Superior temporal gyrus (tissue), 1 donor: Measurements from ENCODE around the gene UFC1.

ENCODE experiments used
- DNase-seq: peaks from one replicate; pipeline ENCODE4 v3.0.0-alpha.2; 2016; ENCODE audit errors: extremely low spot score

UFC1 gene

GRCh38 chr1:161133220-161133740 lies 20.5 kb upstream of the UFC1 start:
- DNase-seq, result no peak

- DNase-seq, result no peak
These were observed 15.9 kb upstream of the UFC1 start for GRCh38 chr1:161137881-161138280.

- no peak for DNase-seq
These were observed 15.3 kb upstream of the UFC1 start for GRCh38 chr1:161138431-161138830.

DNA sequence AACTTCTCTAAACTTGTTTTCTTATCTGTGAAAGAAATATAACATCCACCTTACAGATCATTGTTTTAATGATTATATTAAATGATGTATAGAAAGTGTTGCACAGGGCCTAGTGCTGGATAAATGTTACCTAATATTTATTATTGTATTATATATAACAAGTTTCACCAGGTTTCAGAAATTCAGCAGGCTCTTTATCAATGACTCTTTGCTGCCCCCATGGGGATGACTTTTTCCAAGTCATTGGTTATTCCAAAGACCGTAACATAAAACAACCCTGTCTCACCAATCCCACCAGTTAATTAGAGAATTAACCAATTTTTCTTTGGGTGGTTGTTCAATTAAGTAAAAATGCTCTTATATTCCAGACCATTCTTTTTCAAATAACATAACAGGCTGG lies 14.0 kb upstream of the UFC1 start:
- DNase-seq, result peak; percentile 68

DNA sequence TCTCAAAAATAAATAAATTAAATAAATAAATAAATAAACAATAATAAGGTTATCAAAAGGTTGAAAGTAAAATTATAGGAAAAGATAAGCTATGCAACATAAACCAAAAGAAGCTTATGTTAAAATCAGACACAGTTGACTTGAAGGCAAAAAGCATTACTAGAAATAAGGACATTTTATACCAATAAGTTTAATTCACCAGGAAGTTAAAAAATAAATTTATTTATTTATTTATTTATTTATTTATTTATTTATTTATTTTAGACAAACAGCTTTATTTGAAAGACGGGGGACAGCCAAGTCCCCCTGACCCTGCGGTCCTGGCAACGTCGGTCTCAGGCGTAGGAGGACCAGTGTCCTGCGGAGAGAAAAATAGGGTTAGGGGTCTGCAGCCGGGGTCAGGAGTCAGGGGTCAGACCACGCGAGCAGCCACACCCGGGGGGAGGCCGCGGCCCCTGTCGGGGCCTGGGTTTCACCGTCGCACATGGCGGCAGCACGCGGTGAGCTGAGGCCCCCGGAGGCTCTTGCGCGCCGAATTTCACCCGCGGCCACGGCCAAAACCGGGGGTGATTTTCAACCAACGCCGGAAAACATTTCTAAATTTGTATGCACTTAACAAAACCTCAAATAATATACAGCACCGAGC lies 12.9 kb upstream of the UFC1 start:
- no peak for DNase-seq

DNA sequence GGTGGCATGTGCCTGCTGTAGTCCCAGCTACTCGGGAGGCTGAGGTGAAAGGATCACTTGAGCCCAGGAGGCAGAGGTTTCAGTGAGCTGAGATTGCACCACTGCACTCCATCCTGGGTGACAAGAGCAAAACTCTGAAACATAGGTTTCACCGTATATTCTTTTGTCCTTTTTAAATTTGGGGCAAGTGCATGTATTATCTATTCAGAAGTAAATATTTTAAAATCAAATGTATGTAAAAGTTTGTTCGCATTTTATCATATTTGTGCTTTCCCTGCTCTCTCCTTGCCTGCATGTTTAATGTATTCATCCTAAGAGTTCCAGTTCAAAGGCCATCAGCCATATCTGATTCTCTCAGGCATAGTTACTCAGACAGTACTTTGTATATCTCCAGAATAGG lies 7.9 kb upstream of the UFC1 start:
- no peak for DNase-seq

- DNase-seq, result no peak
These were observed 602 bp upstream of the UFC1 start for GRCh38 chr1:161153176-161153575.

GRCh38 chr1:161157867-161158266 lies 4.1 kb downstream of the UFC1 start:
- DNase-seq, result no peak

GRCh38 chr1:161158316-161159010 lies 4.7 kb downstream of the UFC1 start:
- no peak for DNase-seq

- peak; percentile 97 for DNase-seq
These were observed 5.5 kb downstream of the UFC1 start, which contains the start of gene USP21 for GRCh38 chr1:161159087-161159912. USP21 (plus strand) TSS chr1:161159500; CDS start chr1:161160641, 1,141 bp downstream.

DNA sequence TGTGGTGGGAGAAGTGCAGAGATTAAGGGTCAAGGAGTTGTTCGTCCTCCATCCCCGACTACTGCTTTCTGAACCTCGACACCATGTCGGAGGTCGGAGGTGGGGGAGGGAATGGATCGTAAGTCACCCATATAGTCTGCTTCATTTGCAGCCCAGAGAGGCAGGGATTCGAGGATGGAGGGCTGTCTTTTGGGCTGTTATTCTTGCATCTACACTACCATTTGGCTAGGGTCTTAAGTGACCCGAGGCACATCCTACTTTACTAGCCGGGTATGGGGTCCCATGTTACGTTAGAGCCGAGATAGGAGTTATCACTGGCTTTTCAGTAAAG lies 6.1 kb downstream of the UFC1 start:
- no peak for DNase-seq

DNA sequence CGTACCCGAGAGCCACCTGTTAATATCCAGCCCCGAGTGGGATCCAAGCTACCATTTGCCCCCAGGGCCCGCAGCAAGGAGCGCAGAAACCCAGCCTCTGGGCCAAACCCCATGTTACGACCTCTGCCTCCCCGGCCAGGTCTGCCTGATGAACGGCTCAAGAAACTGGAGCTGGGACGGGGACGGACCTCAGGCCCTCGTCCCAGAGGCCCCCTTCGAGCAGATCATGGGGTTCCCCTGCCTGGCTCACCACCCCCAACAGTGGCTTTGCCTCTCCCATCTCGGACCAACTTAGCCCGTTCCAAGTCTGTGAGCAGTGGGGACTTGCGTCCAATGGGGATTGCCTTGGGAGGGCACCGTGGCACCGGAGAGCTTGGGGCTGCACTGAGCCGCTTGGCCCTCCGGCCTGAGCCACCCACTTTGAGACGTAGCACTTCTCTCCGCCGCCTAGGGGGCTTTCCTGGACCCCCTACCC lies 6.9 kb downstream of the UFC1 start:
- no peak for DNase-seq

DNA sequence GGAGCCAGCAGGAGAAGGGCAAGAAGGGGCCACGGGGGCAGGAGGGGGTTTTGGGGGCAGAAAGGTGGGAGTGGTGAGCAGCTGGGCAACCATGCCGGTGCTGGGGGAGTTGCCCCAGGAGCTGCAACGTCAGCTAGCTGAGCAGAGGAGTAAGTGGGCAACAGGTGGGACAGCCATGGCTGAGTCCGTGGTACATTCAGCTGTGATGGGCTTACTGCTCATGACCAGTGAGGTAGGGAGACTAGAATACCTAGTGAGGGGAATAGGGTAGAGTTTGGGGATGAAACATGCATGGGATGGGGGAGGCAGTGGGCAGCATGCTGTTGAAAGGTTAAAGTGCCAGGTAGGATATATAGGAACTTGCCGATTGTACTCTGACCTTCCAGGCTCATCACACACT lies 7.9 kb downstream of the UFC1 start:
- DNase-seq, result no peak

DNA sequence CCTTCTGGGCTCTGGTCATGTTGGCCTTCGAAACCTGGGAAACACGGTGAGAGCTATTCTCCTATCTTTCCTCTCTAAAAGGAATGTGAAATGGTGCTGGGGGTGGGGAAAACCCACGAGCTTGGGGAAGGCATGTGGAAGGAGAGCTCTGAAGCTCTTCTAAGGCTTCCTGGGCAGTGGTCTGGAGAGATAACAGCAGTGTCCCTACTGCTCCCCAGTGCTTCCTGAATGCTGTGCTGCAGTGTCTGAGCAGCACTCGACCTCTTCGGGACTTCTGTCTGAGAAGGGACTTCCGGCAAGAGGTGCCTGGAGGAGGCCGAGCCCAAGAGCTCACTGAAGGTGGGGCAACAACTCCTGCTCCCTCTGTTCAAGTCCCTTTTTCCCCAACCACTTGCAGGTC lies 8.3 kb downstream of the UFC1 start:
- no peak for DNase-seq

GRCh38 chr1:161162806-161163205 lies 9.0 kb downstream of the UFC1 start:
- no peak for DNase-seq

DNA sequence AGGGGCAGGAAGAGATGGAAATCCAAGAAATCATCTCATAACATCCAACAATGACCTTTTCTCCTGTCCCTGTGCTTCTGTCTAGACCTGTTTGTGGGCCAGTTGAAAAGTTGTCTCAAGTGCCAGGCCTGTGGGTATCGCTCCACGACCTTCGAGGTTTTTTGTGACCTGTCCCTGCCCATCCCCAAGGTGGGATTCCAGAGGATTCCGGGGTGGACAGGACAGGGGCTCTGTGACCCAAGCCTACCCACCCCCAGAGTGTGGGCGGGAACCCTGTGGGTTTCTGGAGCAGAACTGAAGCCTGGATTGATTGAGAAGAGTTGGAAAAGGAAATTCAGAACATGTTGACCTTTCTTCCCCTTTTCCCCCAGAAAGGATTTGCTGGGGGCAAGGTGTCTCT lies 10.0 kb downstream of the UFC1 start:
- no peak for DNase-seq

GRCh38 chr1:161164901-161165610 lies 11.3 kb downstream of the UFC1 start:
- no peak for DNase-seq

- DNase-seq, result peak; percentile 99
These were observed 12.2 kb downstream of the UFC1 start, which contains the start of gene PPOX for GRCh38 chr1:161165742-161166668. PPOX (plus strand) TSS chr1:161166426; CDS start chr1:161166848, 422 bp downstream.

DNA sequence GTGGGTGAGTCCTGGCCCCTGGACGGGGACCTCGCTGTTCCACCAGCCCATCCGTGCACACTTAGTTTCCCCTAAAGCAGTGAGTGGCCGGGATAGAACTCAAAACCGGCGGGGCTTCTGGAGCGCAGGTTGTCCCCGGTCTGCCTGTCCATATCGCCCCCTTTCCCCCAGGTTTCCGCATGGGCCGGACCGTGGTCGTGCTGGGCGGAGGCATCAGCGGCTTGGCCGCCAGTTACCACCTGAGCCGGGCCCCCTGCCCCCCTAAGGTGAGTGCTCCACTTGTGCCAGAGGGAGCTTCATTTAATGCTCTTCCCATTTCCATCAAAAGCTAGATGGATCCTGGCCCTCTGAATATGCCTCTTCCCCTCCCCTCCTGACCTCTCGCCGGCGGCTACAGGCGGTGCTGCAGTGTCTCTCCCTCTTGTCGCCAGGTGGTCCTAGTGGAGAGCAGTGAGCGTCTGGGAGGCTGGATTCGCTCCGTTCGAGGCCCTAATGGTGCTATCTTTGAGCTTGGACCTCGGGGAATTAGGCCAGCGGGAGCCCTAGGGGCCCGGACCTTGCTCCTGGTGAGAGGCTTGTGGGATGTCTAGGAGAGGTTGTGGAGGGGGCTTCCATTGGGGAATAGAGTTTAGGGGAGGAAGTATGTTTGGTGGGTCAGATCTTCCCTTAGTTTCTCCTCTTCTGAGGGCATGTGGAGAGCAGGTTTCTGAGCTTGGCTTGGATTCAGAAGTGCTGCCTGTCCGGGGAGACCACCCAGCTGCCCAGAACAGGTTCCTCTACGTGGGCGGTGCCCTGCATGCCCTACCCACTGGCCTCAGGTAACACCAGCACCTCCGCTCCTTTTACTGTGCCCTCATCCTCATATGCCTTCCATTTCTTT lies 13.1 kb downstream of the UFC1 start:
- DNase-seq, result no peak

DNA sequence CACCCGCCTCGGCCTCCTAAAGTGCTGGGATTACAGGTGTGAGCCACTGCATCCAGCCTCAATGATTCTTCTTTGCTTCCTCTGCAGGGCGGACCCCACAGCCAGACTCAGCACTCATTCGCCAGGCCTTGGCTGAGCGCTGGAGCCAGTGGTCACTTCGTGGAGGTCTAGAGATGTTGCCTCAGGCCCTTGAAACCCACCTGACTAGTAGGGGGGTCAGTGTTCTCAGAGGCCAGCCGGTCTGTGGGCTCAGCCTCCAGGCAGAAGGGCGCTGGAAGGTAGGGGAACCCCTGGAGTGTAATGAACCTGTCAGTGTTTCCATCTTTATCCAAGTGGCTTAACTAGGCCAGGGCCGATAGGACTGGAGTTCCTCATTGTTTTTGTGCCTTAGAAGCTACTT lies 15.1 kb downstream of the UFC1 start:
- DNase-seq, result no peak
